Heart left ventricle (tissue), 13 donors: ENCODE data around the gene CCDC137.

ENCODE experiments used
- CTCF ChIP-seq, 12 donors: fragments of 200-600 bp; sonication (generic) in 4 of 12; IDR thresholded peaks; one replicate each; pipeline versions ENCODE4 v1.5.0 to v1.8.0; 2018 to 2022; ENCODE audit warnings: antibody characterized with exemption in 12 of 12, mild to moderate bottlenecking in 5 of 12
- POLR2A ChIP-seq, 2 donors: fragments of 450-650 bp; IDR thresholded peaks; one replicate each; pipeline ENCODE4 v1.6.1; 2017; ENCODE audit warnings: antibody characterized with exemption in 2 of 2, mild to moderate bottlenecking in 2 of 2, moderate library complexity in 2 of 2
- donor health status: ischemic (EF 13 %, LVEDD 7.1; RV severe dilation, severe dysfunction).
- donor health status: DM: no; HTN: yes; CAD: no.
- donor health status: DM: no; HTN: no; CAD: no.
- donor health status: ischemic (EF 25% LVEDD 6.9; RV normal size, moderate dysfunction).
- donor health status: ischemic (EF 25% LVEDD 5.7; RV mildly dilated, moderate dysfunction).
- donor health status: ischemic (EF 35%, LVEDD 5.7; RV mildly dilated, moderate dysfunction).
- donor health status: nonischemic (EF 11% LVEDD 7.7; RV severe dilation, severe dysfunction).
- donor health status: DM: yes; HTN: yes; CAD: no.
- donor health status: PGD.
- donor health status: ischemic (EF 29% LVEDD 5.4; RV normal size, mild dysfunction).
- donor health status: nonischemic (EF 23%, LVEDD 6.1; RV moderate dilation, normal function).

DNA sequence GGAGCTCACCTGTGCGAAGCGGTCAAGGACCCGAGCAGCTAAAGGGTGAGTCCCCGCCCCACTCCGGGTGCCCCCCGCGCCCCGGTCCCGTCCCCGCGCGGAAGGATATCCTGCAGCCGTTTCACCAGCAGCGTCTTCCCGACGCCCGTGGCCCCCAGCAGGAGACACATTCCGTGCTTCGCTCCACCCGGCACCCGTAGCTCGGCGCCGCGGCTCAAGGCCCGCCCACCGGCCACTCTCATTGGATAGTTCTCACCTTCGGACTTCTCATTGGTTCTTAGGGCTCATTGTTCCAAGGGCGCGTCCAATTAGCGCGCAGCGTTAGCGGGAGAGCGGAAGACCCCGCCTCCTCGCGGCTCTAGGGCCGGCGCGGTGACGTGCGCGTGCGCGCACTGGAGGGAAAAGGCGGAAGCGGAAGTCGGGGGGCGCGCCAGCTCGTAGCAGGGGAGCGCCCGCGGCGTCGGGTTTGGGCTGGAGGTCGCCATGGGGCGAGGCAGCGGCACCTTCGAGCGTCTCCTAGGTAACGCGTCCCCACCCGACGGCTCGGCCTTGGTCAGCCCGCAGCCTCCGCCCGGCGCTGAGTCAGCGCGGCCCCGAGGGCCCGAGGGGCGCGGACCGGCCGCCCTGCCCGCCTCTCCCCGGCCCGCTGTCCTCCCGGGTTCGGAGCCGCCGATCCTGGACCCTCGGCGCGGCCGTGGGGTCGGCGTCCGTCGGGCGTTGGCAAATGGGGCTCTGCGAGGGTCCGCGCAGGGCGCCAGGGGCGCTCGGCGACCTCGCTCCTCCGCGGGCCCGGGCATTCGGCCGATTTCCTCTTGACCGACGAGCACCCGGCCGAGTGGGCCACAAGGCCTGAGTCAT is 17.3 kb downstream of the CCDC137 start, which contains the start of the genes ARL16 and HGS:
- TF ChIP-seq CTCF (IDR thresholded peaks at IDR 0.05) = no peak
- peak in 1 of 2 donors; percentile 81 for TF ChIP-seq POLR2A (IDR thresholded peaks at IDR 0.05)
